Measurements from ENCODE around the gene CCDC74B. TPM values are rescaled to one million over a fixed set of nuclear protein-coding genes. Genes with fewer than 3 reads are reported as not detected.
"Not testable (repeated sequence)": the region's sequence is repeated elsewhere in the genome, so short reads cannot be mapped to it uniquely, and the experiment has no call there.

Gene CCDC74B
- total RNA-seq = 10 to 100 TPM in 3 of 8 experiments, 1 to 10 TPM in 5; 1.2 to 13.4 (median 6.6) TPM

DNA sequence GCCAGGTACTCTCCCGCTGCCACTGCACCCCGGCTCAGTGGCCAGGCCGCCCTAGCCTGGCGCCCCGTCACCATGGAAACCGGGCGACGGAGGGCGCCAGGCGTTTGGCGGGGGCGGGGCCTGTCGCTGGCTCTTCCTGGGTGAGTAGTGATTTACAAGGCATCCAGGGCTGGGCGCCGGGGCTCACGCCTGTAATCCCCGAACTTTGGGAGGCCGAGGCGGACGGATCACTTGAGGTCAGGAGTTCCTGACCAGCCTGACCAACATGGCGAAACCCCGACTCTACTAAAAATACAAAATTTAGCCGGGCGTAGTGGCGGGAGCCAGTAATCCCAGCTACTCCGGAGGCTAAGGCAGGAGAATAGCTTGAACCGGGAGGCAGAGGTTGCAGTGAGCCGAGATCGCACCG, at the start of gene CCDC74B:
Gene CCDC74B, minus strand, starts transcription at position 107 of the 409 bp plus-strand sequence. CDS start 116 bp downstream, outside the sequence.
- WGBS, 10 experiments = 10 to 50% (median 20%) methylated on average over 1 to 4 of the region's 30 CpGs; no CpG with 5 or more reads in 4 of the 10 experiments

DNA sequence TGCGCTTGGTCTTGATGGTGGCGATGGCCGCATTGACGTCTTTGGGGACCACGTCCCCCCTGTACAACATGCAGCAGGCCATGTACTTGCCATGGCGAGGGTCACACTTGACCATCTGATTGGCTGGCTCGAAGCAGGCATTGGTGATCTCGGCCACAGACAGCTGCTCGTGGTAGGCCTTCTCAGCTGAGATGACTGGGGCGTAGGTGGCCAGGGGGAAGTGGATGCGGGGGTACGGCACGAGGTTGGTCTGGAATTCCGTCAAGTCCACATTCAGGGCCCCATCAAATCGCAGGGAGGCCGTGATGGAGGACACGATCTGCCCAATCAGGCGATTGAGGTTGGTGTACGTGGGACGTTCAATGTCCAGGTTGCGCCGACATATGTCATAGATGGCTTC, 48.9 kb upstream of the CCDC74B start:
- H3K4me3 ChIP-seq; H3K27ac ChIP-seq; H3K4me1 ChIP-seq (replicated peaks in 1 of 2); ATAC-seq (replicated peaks in 6 of 8): not testable (repeated sequence)
- WGBS, 10 experiments = 90% methylated on average over 4 of the region's 22 CpGs; no CpG with 5 or more reads in 9 of the 10 experiments
- in situ Hi-C loops (cut with MboI; ENCODE audit: low pct_unique_long_range_greater_than_20kb in 2 of 9, low sequenced_read_pairs in 9 of 9, unreplicated experiment in 9 of 9) = loop anchor here in 3 of 9 experiments (25.0 kb wide), 1 partner anchor 143 kb away; the partner anchor contains the start of gene IMP4 (in 3 of the 3)

More for the DNA sequence above, at the start of gene CCDC74B:
- H3K4me1 ChIP-seq (replicated peaks in 1 of 2); in situ Hi-C loops (cut with MboI; ENCODE audit: low pct_unique_long_range_greater_than_20kb in 2 of 9, low sequenced_read_pairs in 9 of 9, unreplicated experiment in 9 of 9): not testable (repeated sequence)
- H3K4me3 ChIP-seq = peak within 1 kb of the TSS; percentile 32 to 48 (median 34)
- ATAC-seq (replicated peaks in 6 of 8) = peak; percentile 77 to 95 (median 92)
- peak within 1 kb of the TSS in 1 of 2 donors; percentile 37 for H3K27ac ChIP-seq

DNA sequence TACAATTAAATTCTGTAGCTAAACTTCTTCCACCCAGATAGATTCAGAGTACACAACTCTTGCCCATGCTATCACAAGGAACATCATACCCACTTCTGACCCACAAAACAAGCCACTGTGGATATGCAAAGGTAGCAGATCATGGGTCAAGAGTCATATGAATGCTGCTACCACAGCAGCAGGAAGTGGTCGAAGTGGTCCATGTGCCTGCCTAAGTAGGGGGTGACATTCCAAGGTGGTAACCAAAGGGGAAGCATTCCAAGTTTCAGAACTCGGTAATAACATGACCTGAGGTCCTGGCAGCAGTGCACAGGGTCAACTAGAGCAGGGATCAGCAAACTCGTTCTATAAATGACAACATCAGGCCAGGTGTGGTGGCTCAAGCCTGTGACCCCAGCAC, 47.5 kb upstream of the CCDC74B start:
- WGBS, 10 experiments = 82 to 100% methylated on average over 1 to 2 of the region's 3 CpGs; no CpG with 5 or more reads in 8 of the 10 experiments
- in situ Hi-C loops (cut with MboI; ENCODE audit: low pct_unique_long_range_greater_than_20kb in 2 of 9, low sequenced_read_pairs in 9 of 9, unreplicated experiment in 9 of 9) = loop anchor here in 3 of 9 experiments (25.0 kb wide), 1 partner anchor 145 kb away; the partner anchor contains the start of gene IMP4 (in 3 of the 3)
- ATAC-seq (replicated peaks in 6 of 8); H3K4me3 ChIP-seq; H3K27ac ChIP-seq; H3K4me1 ChIP-seq (replicated peaks in 1 of 2): not testable (repeated sequence)

DNA sequence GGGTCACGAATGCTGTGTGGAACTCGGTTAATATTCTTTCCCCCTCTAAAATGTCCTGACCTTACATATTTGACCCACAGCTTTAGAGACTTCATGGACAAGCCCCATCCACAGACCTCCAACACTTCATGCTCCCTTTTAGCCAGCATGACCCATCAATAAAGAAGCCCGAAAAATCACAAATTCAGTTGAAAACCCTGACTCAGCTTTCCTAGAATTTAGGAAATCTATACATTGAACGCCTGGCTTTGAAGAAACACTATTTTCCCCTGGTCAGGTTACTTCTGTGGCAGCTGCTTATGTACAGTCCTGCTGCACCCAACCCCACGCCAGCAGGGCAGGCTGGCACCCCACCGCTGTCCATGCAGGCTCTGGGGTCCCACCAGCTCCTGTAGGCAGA, 46.4 kb upstream of the CCDC74B start:
- H3K4me1 ChIP-seq (replicated peaks in 1 of 2); H3K27ac ChIP-seq; H3K4me3 ChIP-seq; ATAC-seq (replicated peaks in 6 of 8): not testable (repeated sequence)
- WGBS, 10 experiments = 97 to 100% (median 100%) methylated on average over 1 to 6 of the region's 6 CpGs; no CpG with 5 or more reads in 4 of the 10 experiments
- in situ Hi-C loops (cut with MboI; ENCODE audit: low pct_unique_long_range_greater_than_20kb in 2 of 9, low sequenced_read_pairs in 9 of 9, unreplicated experiment in 9 of 9) = loop anchor here in 3 of 9 experiments (25.0 kb wide), 1 partner anchor 146 kb away; the partner anchor contains the start of gene IMP4 (in 3 of the 3)

DNA sequence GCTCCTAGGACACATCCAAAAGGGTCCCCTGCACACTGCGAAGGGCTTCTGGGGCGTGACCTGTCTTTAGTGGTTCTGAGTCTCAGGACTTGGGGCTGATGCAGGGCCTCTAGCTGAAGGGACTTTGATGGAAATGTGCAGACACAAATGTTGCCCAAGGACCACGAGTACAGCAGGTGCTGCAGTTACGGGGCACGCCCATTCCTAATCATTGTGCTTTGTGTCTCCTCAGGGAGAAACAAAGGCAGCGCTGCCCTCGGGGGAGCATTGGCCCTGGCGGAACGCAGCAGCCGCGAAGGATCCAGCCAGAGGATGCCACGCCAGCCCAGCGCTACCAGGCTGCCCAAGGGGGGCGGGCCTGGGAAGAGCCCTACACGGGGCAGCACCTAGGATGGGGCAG, 45.3 kb upstream of the CCDC74B start:
- peaks cover 0 to 2% of the 10 kb centered on the region in 2 donors for H3K4me1 ChIP-seq (replicated peaks in 1 of 2)

DNA sequence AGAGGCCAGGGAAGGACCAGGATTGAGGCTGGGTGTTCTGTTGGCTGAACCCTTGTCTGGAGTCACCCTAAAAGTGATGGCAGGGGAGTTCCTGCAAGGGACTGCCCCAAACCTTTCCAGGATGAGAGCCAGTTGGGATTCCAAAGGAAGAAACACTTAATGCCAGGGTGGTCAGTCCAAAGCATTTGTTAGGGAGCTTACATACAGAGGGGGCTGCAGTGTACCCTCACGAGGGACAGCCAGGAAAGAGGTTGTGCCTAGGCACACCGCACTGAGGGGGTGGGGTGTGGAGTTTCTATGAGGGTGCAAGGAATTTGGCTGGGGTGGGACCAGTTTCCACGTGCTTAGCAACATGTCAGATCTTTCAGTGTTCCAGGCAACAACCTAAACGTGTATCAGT, 44.0 kb upstream of the CCDC74B start:
- not testable (repeated sequence) for H3K4me1 ChIP-seq (replicated peaks in 1 of 2); H3K27ac ChIP-seq; H3K4me3 ChIP-seq; ATAC-seq (replicated peaks in 6 of 8)
- in situ Hi-C loops (cut with MboI; ENCODE audit: low pct_unique_long_range_greater_than_20kb in 2 of 9, low sequenced_read_pairs in 9 of 9, unreplicated experiment in 9 of 9) = loop anchor here in 4 of 9 experiments (10.0 to 25.0 kb wide), 2 partner anchors 146 to 148 kb away; partner anchors contain the start of gene IMP4 (in 3 of the 4)
- WGBS, 10 experiments = 100% methylated on average over 1 of the region's 4 CpGs; no CpG with 5 or more reads in 9 of the 10 experiments

More for the DNA sequence above, 45.3 kb upstream of the CCDC74B start:
- WGBS, 10 experiments = 79 to 100% (median 80%) methylated on average over 1 to 3 of the region's 15 CpGs; no CpG with 5 or more reads in 7 of the 10 experiments
- in situ Hi-C loops (cut with MboI; ENCODE audit: low pct_unique_long_range_greater_than_20kb in 2 of 9, low sequenced_read_pairs in 9 of 9, unreplicated experiment in 9 of 9) = loop anchor here in 3 of 9 experiments (25.0 kb wide), 1 partner anchor 147 kb away; the partner anchor contains the start of gene IMP4 (in 3 of the 3)
- H3K4me3 ChIP-seq = no peak overlapping the region
- no peak for ATAC-seq (replicated peaks in 6 of 8)
- no peak overlapping the region for H3K27ac ChIP-seq

DNA sequence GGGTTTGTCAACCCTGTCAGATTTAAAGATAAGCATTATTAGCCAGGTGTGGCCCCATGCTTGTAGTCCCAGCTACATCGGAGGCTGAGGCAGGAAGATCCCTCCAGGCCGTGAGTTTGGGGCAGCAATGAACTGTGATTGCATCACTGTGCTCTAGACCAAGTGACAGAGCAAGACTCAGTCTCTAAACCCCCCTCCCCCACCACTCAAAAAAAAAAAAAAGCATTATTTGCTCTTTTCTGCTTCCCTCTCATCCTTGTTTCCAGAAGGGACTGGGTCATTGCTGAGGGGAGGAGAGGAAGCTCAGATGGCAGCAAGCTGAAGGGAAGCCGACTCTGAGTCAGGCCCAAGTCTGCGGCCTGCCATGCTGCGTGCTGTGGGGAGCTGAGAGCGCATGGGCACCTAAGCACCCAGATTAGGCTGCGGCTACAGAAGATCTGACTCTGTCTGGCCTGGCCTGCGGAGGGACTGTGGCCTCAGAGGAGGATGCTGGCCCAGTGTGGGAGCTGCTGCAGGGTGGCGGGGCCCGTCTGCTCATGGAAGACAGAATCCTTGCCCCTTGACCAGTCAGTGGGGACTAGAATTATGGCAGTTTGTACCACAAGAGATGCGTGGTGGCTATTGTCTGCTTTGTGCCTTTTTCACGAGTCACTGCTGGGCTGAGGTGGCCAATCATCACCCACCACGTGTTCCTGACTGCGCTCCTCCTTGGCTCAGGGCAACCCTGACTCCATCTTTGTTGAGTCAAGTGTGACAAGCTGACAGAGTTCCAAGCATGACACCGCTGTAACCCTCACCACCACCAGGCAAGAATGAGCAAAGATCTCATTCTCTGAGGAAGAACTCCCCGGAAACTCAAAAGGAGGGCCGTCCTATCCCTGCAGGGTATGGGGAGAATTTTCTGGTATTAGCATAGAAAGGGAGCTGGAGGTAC, 43.2 kb upstream of the CCDC74B start:
- in situ Hi-C loops (cut with MboI; ENCODE audit: low pct_unique_long_range_greater_than_20kb in 2 of 9, low sequenced_read_pairs in 9 of 9, unreplicated experiment in 9 of 9) = loop anchor here in 4 of 9 experiments (10.0 to 25.0 kb wide), 2 partner anchors 147 to 149 kb away; partner anchors contain the start of gene IMP4 (in 3 of the 4)
- ATAC-seq (replicated peaks in 6 of 8) = peak in 5 of 8 experiments; percentile 26 to 59 (median 36)
- not testable (repeated sequence) for H3K4me3 ChIP-seq, H3K27ac ChIP-seq
- WGBS, 10 experiments = 56 to 100% (median 94%) methylated on average over 1 to 7 of the region's 17 CpGs; no CpG with 5 or more reads in 2 of the 10 experiments
- peaks cover 11 to 14% of the 10 kb centered on the region in 2 donors for H3K4me1 ChIP-seq (replicated peaks in 1 of 2)

DNA sequence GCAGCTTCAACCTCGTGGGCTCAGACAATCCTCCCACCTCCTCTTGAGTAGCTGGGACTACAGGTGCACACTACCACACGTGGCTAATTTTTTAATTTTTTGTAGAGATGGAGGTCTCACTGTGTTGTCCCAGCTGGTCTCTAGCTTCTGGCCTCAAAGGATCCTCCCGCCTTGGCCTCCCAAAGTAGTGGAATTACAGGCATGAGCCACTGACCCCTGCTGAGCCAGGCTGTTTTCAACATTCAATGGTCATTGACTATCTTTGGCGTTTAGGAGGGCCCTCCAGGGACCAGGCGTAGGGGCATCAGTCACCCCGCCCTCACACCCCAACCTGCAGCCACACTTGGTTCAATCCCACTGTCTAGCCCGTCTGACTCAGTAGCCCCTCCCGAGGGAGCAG, 42.4 kb upstream of the CCDC74B start:
- no peak for ATAC-seq (replicated peaks in 6 of 8)
- in situ Hi-C loops (cut with MboI; ENCODE audit: low pct_unique_long_range_greater_than_20kb in 2 of 9, low sequenced_read_pairs in 9 of 9, unreplicated experiment in 9 of 9) = loop anchor here in 4 of 9 experiments (10.0 to 25.0 kb wide), 2 partner anchors 148 to 150 kb away; partner anchors contain the start of gene IMP4 (in 3 of the 4)
- H3K4me1 ChIP-seq (replicated peaks in 1 of 2) = peaks cover 13 to 18% of the 10 kb centered on the region in 2 donors
- H3K27ac ChIP-seq = no peak overlapping the region
- WGBS, 10 experiments = 84 to 100% (median 100%) methylated on average over 1 to 2 of the region's 8 CpGs; no CpG with 5 or more reads in 4 of the 10 experiments
- H3K4me3 ChIP-seq = no peak overlapping the region

DNA sequence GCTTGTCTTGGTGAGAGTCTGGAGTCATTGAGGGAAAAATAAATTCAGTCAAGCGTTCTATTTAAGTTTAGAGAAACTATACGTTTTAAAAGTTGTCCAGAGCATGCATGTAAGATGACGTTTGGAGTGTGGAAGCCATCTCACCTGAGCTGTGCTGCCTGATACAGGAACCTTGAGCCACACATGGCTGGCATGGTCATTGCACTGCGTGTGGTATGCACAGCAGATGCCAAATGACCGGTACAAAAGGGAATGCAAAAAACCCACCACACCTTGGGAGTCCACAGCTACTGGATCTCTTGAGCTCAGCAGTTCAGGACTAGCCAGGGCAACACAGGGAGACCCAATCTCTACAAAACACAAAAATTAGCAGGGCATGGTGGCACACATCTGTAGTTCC, 41.5 kb upstream of the CCDC74B start:
- 60 to 100% (median 84%) methylated on average over 1 to 5 of the region's 5 CpGs; no CpG with 5 or more reads in 4 of the 10 experiments for WGBS, 10 experiments
- Histone ChIP-seq H3K4me3 (no peak overlapping the region), H3K4me1 (replicated peaks in 1 of 2) (peaks cover 13 to 18% of the 10 kb centered on the region in 2 donors), H3K27ac (no peak overlapping the region)
- no peak for ATAC-seq (replicated peaks in 6 of 8)
- in situ Hi-C loops (cut with MboI; ENCODE audit: low pct_unique_long_range_greater_than_20kb in 2 of 9, low sequenced_read_pairs in 9 of 9, unreplicated experiment in 9 of 9) = loop anchor here in 4 of 9 experiments (10.0 to 25.0 kb wide), 2 partner anchors 148 to 151 kb away; partner anchors contain the start of gene IMP4 (in 3 of the 4)

DNA sequence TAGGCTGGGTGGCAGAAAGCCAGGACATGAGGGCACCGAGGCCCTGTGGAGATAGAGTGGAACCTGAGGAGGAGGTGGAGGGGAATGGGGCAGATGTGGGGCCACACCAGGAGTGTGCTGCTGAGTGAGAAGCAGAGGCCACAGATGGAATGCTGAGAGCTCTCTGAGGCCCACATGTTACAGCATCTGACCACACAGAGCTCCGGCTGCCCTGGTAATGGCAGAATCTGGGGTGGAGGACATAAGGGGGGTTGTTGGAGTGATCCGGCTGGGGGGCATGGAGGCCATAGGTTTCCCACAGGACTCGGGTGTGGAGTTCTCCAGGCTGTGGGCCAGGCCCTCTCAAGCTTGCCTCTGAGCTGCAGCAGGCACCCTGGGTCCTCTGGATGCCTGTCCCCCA, 41.0 kb upstream of the CCDC74B start:
- in situ Hi-C loops (cut with MboI; ENCODE audit: low pct_unique_long_range_greater_than_20kb in 2 of 9, low sequenced_read_pairs in 9 of 9, unreplicated experiment in 9 of 9) = loop anchor here in 4 of 9 experiments (10.0 to 25.0 kb wide), 2 partner anchors 149 to 151 kb away; partner anchors contain the start of gene IMP4 (in 3 of the 4)
- ATAC-seq (replicated peaks in 6 of 8) = no peak
- Histone ChIP-seq H3K27ac (no peak overlapping the region), H3K4me1 (replicated peaks in 1 of 2) (peaks cover 13 to 18% of the 10 kb centered on the region in 2 donors), H3K4me3 (no peak overlapping the region)
- 100% methylated on average over 1 of the region's 4 CpGs; no CpG with 5 or more reads in 9 of the 10 experiments for WGBS, 10 experiments

DNA sequence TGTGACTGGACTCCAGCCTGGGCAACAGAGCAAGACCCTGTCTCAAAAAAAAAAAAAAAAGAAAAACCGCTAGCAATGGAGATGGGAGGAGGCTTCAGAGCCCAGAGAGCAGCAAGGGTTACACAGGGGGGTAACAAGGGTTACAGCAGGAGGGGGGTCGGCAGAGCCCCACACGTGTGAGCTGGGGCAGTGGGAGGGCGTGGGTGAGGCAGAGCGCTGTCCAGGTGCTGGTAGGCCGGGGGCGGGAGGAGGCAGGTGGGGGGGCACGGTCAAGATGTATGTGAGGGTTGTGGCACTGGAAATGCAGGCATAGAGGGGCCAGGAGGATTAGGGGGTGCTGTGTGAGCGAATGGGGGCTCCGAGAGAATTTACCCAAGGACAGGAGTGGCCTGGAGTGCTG, 40.5 kb upstream of the CCDC74B start:
- H3K4me1 ChIP-seq (replicated peaks in 1 of 2) = peaks cover 14 to 18% of the 10 kb centered on the region in 2 donors
- WGBS, 10 experiments = no CpG with 5 or more reads among the region's 10 CpGs
- H3K27ac ChIP-seq = no peak overlapping the region
- no peak for ATAC-seq (replicated peaks in 6 of 8)
- in situ Hi-C loops (cut with MboI; ENCODE audit: low pct_unique_long_range_greater_than_20kb in 2 of 9, low sequenced_read_pairs in 9 of 9, unreplicated experiment in 9 of 9) = loop anchor here in 4 of 9 experiments (10.0 to 25.0 kb wide), 2 partner anchors 149 to 152 kb away; partner anchors contain the start of gene IMP4 (in 3 of the 4)
- H3K4me3 ChIP-seq = no peak overlapping the region

Data from motor neuron (in vitro differentiated cells).